ENCODE data around the gene ATG2A.

GRCh38 chr11:64908766-64909165, 8.2 kb downstream of the ATG2A start:
- TF ChIP-seq, protein P1, sequence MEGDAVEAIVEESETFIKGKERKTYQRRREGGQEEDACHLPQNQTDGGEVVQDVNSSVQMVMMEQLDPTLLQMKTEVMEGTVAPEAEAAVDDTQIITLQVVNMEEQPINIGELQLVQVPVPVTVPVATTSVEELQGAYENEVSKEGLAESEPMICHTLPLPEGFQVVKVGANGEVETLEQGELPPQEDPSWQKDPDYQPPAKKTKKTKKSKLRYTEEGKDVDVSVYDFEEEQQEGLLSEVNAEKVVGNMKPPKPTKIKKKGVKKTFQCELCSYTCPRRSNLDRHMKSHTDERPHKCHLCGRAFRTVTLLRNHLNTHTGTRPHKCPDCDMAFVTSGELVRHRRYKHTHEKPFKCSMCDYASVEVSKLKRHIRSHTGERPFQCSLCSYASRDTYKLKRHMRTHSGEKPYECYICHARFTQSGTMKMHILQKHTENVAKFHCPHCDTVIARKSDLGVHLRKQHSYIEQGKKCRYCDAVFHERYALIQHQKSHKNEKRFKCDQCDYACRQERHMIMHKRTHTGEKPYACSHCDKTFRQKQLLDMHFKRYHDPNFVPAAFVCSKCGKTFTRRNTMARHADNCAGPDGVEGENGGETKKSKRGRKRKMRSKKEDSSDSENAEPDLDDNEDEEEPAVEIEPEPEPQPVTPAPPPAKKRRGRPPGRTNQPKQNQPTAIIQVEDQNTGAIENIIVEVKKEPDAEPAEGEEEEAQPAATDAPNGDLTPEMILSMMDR (IDR thresholded peaks at IDR 0.05) = no peak
- TF ChIP-seq EZH2 (IDR thresholded peaks at IDR 0.05) = no peak
